Hepatocyte (in vitro differentiated cells): ENCODE results near the gene CH25H. TPM values are rescaled to one million over a fixed set of nuclear protein-coding genes. Genes with fewer than 3 reads are reported as not detected.
"Not testable (repeated sequence)": the region's sequence is repeated elsewhere in the genome, so short reads cannot be mapped to it uniquely, and the experiment has no call there.

Experiments
- DNase-seq: peaks from one replicate; pipeline ENCODE4 v3.0.0-alpha.2; 2016; ENCODE audit warnings: low spot score
- H2AFZ ChIP-seq: fragments of 200-600 bp; sonication (generic); 2 replicates; pipeline ENCODE4 v1.6.0; 2016; ENCODE audit warnings: antibody characterized with exemption, mild to moderate bottlenecking
- H3K27ac ChIP-seq: fragments of 200-600 bp; sonication (generic); 2 replicates; pipeline ENCODE4 v1.5.1; 2016; ENCODE audit warnings: mild to moderate bottlenecking
- H3K27me3 ChIP-seq: fragments of 200-600 bp; sonication (generic); 2 replicates; pipeline ENCODE4 v1.6.1; 2016
- H3K36me3 ChIP-seq: fragments of 200-600 bp; sonication (generic); replicated peaks from 2 replicates; pipeline ENCODE4 v1.5.1; 2016; ENCODE audit warnings: low read depth; ENCODE audit not compliant: insufficient read depth
- H3K4me1 ChIP-seq: fragments of 200-600 bp; sonication (generic); 2 replicates; pipeline ENCODE4 v1.5.1; 2016; ENCODE audit warnings: mild to moderate bottlenecking, moderate library complexity; ENCODE audit not compliant: insufficient read depth
- H3K4me2 ChIP-seq: fragments of 200-600 bp; sonication (generic); 2 replicates; pipeline ENCODE4 v1.6.0; 2016
- H3K4me3 ChIP-seq: fragments of 200-600 bp; sonication (generic); 2 replicates; pipeline ENCODE4 v1.5.1; 2016; ENCODE audit warnings: mild to moderate bottlenecking
- H3K79me2 ChIP-seq: fragments of 200-600 bp; sonication (generic); 2 replicates; pipeline ENCODE4 v1.6.0; 2017; ENCODE audit warnings: mild to moderate bottlenecking
- H3K9me2 ChIP-seq: fragments of 200-600 bp; sonication (generic); replicated peaks from 2 replicates; pipeline ENCODE4 v1.6.0; 2017; ENCODE audit warnings: mild to moderate bottlenecking; ENCODE audit not compliant: insufficient read depth
- H3K9me3 ChIP-seq: fragments of 200-600 bp; sonication (generic); 2 replicates; pipeline ENCODE4 v1.5.1; 2016; ENCODE audit warnings: low read depth, mild to moderate bottlenecking
- H4K20me1 ChIP-seq: fragments of 200-600 bp; sonication (generic); 2 replicates; pipeline ENCODE4 v1.6.0; 2016; ENCODE audit warnings: mild to moderate bottlenecking; ENCODE audit not compliant: insufficient read depth, poor library complexity, severe bottlenecking
- CTCF ChIP-seq: fragments of 200-600 bp; sonication (generic); IDR thresholded peaks from 2 replicates; pipeline ENCODE4 v1.5.1; 2016; ENCODE audit warnings: antibody characterized with exemption, mild to moderate bottlenecking; ENCODE audit not compliant: poor library complexity
- EZH2 ChIP-seq: fragments of 200-600 bp; sonication (generic); IDR thresholded peaks from 2 replicates; pipeline ENCODE4 v1.6.1; 2016; ENCODE audit warnings: antibody characterized with exemption, mild to moderate bottlenecking, borderline replicate concordance
- EZH2phosphoT487 ChIP-seq: fragments of 200-600 bp; sonication (generic); IDR thresholded peaks from one replicate; pipeline ENCODE4 v1.6.1; 2018; ENCODE audit warnings: antibody characterized with exemption, mild to moderate bottlenecking, low read depth, moderate library complexity; ENCODE audit not compliant: unreplicated experiment, severe bottlenecking
- WGBS: methylation state at CpG from one replicate; pipeline ENCODE4 v1.1.6; 2016; ENCODE audit warnings: low lambda C conversion rate; ENCODE audit errors: missing lambda C conversion rate; 5-methylcytosine and 5-hydroxymethylcytosine counted together
- polyA plus RNA-seq: library from polyadenylated mRNA; unstranded; fragments of >200 nt; fragmentation: Nextera tagmentation; extraction: Ambion mirVana; gene quantifications from 2 replicates; pipeline ENCODE4 v1.2.1, GENCODE V29; 2016
- total RNA-seq: library from RNA; depleted of rRNA; stranded (reverse); fragments of >200 nt; gene quantifications from 2 replicates; pipeline ENCODE4 v1.2.3, GENCODE V29; 2014

CH25H gene
- 3.9 and 8.8 TPM in 2 replicates for total RNA-seq
- 3.8 and 5.7 TPM in 2 replicates for polyA plus RNA-seq

GRCh38 chr10:89207181-89207800 lies at the start of gene CH25H:
Gene CH25H (minus strand): TSS chr10:89207317. CDS start chr10:89207292, 25 bp downstream.
- Histone ChIP-seq H3K9me3 (no peaks in the 10 kb centered on the region), H3K27me3 (peaks cover 94% of the 10 kb centered on the region), H3K9me2 (no peaks in the 10 kb centered on the region), H3K4me3 (peak within 1 kb of the TSS; percentile 30), H3K27ac (no peak within 1 kb of the TSS), H3K36me3 (no peaks in the 10 kb centered on the region), H2AFZ (peak within 1 kb of the TSS; percentile 64), H3K79me2 (no peaks in the 10 kb centered on the region), H3K4me2 (peak within 1 kb of the TSS; percentile 95), H4K20me1 (no peaks in the 10 kb centered on the region), H3K4me1 (peaks cover 6% of the 10 kb centered on the region)
- DNase-seq, result peak; percentile 78
- WGBS, result 3% methylated on average over 28 of the region's 28 CpGs
- TF ChIP-seq CTCF, result no peak
- no peak for TF ChIP-seq EZH2
- no peak for TF ChIP-seq EZH2phosphoT487

- no peak for TF ChIP-seq EZH2phosphoT487
- no peak for TF ChIP-seq CTCF
- TF ChIP-seq EZH2, result no peak
- H3K9me2 ChIP-seq, result no peaks in the 10 kb centered on the region
- WGBS, result 85% methylated on average over 3 of the region's 3 CpGs
- H3K27ac ChIP-seq, result no peak overlapping the region
- H3K4me3 ChIP-seq, result no peak overlapping the region
- H3K36me3 ChIP-seq, result no peaks in the 10 kb centered on the region
- no peak overlapping the region for H2AFZ ChIP-seq
- H3K4me1 ChIP-seq, result peaks cover 3% of the 10 kb centered on the region
- H3K4me2 ChIP-seq, result no peak overlapping the region
- DNase-seq, result no peak
- no peaks in the 10 kb centered on the region for H3K27me3 ChIP-seq
- no peaks in the 10 kb centered on the region for H3K79me2 ChIP-seq
- H3K9me3 ChIP-seq, result no peaks in the 10 kb centered on the region
- H4K20me1 ChIP-seq, result no peaks in the 10 kb centered on the region
Measured at GRCh38 chr10:89256340-89256739, 49.2 kb upstream of the CH25H start.

GRCh38 chr10:89255793-89256192 lies 48.7 kb upstream of the CH25H start:
- no peak overlapping the region for H3K4me3 ChIP-seq
- peaks cover 3% of the 10 kb centered on the region for H3K4me1 ChIP-seq
- TF ChIP-seq EZH2 (no peak), EZH2phosphoT487 (no peak), CTCF (no peak)
- no peaks in the 10 kb centered on the region for H3K27me3 ChIP-seq
- H3K9me2 ChIP-seq, result no peaks in the 10 kb centered on the region
- DNase-seq, result no peak
- H3K9me3 ChIP-seq, result no peaks in the 10 kb centered on the region
- H3K4me2 ChIP-seq, result no peak overlapping the region
- H3K27ac ChIP-seq, result no peak overlapping the region
- H2AFZ ChIP-seq, result no peak overlapping the region
- H3K36me3 ChIP-seq, result no peaks in the 10 kb centered on the region
- H4K20me1 ChIP-seq, result no peaks in the 10 kb centered on the region
- H3K79me2 ChIP-seq, result no peaks in the 10 kb centered on the region

GRCh38 chr10:89255091-89255579 lies 48.0 kb upstream of the CH25H start:
- H3K4me3 ChIP-seq, H3K27ac ChIP-seq, H2AFZ ChIP-seq, H3K4me2 ChIP-seq, H3K27me3 ChIP-seq, DNase-seq, H3K36me3 ChIP-seq, H4K20me1 ChIP-seq, H3K9me3 ChIP-seq, H3K9me2 ChIP-seq, H3K4me1 ChIP-seq, H3K79me2 ChIP-seq: not testable (repeated sequence)
- WGBS, result 81% methylated on average over 2 of the region's 2 CpGs
